GM19035 (cell line): ENCODE data around the gene CSRNP3.
"Not testable (repeated sequence)": the region's sequence is repeated elsewhere in the genome, so short reads cannot be mapped to it uniquely, and the experiment has no call there.

Experiments
- ATAC-seq: cut with Tn5 transposase; IDR thresholded peaks from one replicate; pipeline ENCODE4 v1.9.1; 2021; ENCODE audit not compliant: unreplicated experiment

Gene CSRNP3

DNA sequence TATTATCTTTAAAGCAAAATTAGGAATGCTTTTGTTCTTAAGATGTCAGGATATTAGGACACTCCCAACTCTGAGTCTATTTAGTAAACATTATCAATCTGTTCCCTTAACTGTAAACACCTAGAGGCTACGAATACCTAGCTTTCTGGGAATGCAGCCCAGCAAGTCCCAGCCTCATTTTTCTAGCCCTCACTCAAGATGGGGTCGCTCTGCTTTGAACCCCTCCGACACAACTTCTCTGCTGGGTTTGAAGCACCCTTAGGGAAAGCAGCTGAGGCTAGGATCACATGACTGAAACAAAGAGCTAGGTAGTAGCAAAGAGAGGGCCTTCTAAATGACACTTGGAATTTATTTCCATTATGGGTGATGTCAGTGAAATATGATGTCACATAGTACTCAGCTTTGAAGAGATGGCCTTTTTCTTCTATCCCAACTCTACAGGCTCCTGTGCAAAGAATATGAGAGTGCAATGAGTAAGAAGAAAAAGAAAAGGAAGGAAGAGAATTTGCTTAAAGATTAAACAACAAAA lies 114.7 kb downstream of the CSRNP3 start:
- ATAC-seq = no peak

DNA sequence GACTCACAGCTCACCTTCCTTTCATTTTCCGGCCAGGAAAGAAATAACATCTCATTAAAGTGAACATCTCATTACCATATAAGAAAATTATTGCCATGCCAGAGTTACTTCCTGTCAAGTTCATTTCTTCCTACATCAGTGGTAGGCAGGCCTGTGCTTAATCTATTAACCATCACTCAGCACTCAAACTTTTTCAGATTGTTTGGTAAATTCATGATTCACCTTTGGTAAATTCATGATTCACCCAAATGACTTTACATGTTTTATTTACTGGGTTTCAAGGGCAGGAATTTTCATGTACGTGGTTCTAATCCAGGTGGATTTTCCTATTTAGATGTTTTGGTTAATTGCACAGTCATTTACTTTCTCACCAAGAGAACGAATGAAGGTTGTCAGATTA lies 116.5 kb downstream of the CSRNP3 start:
- no peak for ATAC-seq

DNA sequence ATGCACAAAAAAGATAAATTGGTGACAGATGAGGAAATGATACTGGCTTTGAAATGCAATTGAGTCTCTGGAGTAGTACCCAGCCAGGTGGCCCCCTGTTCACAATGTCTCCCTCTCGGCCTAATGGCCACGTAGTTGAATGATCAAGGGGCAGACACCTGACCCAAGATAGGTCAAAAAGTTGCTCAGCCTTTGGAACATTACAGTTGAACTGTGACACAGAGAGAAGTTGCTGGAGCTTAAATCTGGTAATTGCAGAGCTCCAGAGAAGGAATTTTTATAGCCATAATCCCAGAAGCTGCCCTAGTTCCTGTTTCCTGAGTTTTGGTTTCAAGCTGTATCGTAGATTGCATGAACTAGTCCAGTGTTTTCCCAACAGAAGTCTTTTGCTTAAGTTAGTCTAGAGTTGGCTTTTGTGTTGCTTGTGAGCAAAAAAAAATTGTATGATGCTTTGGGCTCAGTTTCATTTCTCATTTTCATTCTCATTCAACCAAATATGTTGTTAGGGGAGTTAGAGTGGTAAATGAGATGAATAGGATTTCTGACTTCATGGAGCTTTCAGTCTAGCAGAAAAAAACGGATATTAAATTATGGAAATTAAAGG lies 117.9 kb downstream of the CSRNP3 start:
- peak; percentile 70 for ATAC-seq

DNA sequence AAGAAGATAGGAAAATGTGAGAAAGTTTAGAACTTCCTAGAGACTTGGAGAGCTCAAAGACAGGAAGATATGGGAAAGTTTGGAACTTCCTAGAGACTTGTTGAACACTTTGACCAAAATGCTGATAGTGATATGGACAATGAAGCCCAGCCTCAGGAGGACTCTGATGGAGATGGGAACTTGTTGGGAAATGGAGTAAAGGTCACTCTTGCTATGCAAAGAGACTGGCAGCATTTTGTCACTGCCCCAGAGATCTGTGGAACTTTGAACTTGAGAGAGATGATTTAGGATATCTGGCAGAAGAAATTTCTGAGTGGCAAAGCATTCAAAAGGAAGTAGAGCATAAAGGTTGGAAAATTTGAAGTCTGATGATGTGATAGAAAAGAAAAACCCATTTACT lies 121.5 kb downstream of the CSRNP3 start:
- ATAC-seq = not testable (repeated sequence)

DNA sequence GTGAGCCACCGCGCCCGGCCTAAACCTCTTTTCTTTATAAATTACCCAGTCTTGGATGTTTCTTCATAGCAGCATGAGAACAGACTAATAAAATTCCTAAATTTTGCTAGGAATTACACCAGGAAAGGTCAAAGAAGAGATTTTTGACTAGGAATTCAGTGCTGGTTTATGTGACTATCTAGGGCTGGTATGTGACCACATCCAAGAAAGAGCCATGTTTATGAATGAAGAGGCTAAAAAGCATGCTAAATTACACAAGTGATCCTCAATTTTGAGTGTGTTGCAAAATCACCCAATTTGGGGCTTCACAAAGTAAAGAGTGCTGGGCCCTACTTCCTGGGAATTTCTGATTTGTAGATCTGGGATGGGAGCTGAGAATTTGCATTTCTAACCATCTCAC lies 123.6 kb downstream of the CSRNP3 start:
- ATAC-seq = no peak

DNA sequence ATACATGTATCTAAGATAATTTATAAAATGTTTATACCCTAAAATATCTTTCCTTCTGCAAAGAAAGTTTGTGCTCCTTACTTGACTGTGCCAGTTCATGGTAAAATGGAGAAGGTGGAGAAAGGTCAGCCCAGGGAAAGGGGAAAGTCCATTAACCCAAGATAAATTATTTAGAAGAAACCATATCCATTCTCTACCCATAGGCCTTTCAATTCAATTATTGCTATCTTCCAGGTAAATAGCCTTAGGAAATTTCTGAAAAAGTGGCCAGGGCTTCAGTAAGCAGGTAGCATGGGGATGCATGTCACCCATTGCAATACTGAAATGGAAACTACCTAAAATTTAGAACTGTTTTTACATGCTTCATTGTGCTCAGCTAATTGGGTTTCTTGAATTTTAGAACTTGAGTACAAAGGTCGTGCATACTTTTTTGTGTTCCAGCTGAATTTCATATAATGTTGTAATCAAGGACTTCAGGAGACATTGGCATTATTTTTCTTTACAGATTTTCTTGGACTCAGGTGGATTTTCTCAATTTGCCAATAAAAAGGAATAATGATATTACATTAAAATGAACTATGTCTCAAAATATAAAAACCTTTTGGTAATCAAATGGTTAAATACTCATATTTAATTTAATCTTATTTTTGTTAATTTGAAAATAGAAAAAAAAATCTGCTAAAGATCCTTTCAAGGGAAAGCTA lies 124.9 kb downstream of the CSRNP3 start:
- no peak for ATAC-seq

DNA sequence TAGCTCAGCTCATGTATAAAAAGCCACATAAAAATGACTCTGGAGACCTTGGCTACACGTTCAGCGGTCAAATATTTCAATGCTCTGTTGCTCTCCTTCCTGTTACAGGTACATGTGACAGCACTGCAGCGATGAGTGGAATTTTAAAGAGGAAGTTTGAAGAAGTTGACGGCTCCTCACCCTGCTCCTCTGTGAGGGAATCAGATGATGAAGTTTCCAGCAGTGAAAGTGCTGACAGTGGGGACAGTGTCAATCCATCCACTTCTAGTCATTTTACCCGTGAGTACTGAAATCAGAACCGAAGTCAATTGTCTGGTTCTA lies 125.4 kb downstream of the CSRNP3 start:
- peak; percentile 64 for ATAC-seq

DNA sequence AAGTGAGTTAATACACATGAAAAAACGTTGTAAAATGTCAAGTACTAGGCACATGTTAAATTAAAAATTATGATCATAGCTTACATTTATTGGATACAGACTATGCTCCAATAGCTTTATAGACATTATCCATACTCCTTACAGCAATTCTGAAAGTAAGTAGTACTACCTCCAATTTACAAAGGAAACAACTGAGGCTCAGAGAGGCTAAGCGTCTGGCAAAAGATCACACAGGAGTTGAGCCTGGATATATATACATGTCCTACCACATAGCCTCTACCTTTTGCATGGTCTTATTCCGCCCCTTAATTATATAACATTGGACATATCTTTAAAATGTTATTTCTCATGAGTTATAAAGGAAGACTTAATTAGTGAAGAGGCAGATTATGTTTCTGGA lies 127.3 kb downstream of the CSRNP3 start:
- no peak for ATAC-seq

DNA sequence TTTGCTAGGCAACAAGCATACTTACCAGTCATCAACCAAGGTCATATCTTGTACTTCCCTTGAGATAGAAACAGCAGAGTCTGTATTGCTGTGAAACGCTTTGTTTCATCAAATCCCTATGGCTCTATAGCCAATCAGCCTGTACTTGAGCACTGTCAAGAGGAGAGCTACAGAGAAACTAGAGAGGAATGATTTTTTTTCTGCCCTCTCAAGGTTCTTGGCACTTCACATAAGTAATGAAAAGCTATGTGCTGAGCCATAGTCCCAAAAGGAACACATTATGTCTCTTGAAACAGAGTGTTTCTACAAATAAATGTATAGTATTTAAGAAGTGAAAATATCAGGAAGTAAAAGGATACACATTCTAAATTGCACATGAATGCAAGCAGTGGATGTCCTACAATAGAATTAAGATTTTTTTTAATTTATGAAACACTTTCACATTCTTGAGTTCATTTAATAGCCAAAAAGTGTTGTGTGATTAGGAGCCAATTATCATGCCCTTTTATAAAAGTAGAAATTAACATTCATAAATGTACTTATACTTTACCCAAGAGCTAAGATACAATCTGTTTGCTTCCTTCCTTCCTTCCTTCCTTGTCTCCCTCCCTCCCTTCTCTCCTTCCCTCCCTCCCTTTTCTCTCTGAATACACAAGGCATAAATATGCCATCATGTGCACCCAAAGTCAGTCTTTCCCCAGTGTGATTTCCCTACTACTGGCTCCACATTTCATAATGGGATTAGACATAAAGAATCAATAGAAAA lies 131.8 kb downstream of the CSRNP3 start:
- ATAC-seq = no peak

DNA sequence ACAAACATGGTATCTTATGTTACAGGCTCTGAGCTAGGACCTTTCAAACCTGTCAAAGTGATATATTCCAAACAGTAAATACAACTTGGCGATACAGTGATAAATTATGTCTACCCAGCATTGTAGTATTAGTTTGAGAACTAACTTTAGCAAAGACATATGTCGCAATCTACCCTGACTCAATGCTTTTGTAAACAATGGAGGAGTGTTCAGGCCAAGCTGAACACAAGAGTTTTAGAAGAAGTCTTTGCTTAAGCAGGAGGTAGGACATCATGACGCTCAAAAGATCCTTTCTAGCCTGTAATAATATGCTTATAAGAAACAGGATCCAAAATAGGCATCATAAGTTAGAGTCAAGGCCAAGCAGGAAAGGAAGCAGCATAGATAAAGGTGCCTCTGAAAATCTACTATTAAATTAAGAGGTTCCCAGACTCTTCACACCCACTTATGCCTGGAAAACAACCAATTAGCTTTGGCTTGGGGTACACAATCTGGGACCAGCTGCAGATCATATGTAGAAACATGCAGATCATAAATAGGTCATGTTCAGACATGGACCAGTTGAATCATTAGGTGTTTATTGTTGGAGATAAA lies 132.5 kb downstream of the CSRNP3 start:
- no peak for ATAC-seq

DNA sequence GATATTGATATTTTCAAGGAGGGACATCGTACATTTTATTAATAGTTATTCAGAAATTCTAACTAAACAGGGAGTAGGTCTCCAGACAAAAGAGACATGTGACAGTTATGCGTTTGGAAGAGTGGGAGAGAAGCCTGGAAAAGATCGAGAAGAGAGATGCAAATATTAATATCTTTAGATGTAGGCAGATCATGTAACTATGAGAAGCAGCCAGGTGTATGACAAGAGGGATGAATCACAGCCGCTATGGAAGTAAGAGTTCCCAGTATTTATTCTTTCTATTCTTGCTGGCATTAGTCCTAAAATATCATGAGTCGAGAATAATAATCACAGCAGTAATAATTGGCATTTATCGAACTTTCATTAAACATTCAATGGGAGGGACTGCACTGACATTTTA lies 140.2 kb downstream of the CSRNP3 start:
- ATAC-seq = no peak

DNA sequence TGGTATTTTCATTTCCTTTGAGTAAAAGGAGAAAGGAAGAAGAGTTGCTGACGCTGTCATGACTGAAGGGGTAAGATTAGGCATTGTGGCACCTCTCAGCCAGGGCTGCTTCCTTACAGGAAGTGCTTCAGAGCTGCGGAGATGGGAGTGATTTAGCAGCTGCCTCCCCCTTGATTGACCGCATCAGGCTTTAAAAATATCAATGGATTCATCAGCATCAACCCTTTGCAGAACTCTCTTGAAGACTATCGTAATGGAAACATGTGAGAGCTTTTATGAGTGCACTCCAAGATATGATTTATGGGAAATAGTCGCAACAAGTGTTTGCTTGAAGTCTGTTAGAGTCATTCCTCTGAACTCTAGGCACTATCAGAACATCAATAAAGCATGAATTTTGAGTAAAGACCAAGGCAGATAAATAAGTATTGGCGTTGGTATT lies 141.1 kb downstream of the CSRNP3 start:
- ATAC-seq = no peak

DNA sequence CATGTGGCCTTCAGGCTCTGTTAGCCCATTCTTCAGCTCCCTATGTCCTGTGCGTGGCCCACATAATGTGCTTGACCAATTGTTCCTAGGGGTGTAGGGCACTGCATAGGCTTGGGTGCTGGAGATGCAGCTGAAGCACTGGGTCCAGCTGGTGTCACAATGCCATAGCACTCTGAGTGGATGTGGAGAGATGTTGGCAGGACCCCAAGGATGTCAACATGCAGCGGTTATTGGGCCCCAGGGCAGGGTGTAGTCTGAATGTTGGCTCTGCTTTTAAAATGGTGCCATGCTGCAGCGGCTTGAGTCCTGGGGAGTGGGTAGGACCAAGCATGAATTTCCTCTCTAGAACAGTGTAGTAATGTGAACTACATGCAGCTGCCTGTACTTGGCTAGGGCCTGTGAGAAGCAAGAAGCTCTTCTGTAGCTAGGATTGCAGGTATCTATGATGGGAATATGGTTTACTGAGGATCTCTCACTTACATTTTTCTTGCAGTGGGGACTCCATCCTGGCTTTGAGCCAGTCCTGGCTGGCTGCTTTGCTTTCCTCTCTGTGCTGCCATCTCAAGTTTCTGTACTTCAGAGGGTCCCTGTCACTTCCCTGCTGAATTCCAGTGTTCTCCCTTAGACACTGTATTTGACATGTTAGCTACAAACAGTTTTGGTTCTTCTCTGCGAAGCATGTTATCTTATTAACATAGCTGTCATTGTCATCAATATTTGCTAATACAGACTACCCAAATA lies 148.4 kb downstream of the CSRNP3 start:
- no peak for ATAC-seq

DNA sequence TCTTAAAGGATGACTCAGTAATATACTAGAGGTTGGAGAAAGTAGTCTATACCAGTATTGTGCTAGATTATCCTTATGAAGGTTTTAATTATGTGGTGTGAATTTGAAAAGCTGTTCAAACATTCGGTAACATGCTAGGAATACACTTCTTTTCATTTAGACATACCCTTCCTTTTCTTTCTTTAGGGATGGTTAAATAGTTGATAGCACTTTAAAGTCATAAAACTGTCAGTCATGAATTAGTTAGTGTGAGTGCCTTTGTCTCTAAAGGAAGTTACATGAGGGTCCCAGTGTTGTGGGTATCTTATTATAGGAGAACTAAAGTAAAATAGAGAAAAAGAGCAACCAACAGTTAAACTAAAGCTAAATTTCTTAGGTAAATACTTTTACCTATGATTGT lies 149.3 kb downstream of the CSRNP3 start:
- ATAC-seq = no peak

DNA sequence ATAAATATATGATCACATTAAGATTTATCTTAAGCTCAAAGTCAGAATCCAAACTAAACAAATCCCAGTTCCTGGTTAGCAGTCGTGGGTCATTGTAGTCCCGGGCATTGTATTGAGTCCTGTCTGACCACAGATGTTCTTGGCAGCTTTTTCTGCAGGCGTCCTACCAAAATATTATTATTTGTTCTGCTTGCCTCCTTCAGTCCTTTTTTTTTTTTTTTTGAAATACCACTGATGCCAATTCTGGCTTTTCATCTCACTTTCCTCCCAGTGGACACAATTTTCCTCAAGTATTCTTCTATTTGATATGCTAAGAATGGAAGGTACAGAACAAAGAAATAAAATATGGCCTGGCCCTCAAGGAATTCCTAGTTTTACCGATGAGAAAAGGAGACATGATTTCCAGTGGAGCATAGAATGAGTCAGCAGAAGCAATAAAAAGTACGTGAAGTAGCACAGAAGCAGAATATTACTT lies 151.6 kb downstream of the CSRNP3 start:
- ATAC-seq = no peak

DNA sequence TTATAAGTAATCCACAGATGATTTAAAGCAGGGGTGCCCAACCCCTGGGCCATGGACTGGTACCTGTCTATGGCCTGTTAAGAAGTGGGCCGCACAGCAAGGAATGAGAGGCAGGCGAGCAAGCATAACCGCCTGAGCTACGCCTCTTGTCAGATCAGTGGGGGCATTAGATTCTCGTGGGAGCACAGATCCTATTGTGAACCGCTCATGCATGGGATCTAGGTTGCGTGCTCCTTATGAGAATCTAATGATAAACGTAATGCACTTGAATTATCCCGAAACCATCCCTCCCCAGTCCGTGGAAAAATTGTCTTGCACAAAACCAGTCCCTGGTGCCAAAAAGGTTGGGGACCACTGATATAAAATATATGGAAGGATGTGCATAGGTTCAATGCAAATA lies 153.7 kb downstream of the CSRNP3 start:
- no peak for ATAC-seq

DNA sequence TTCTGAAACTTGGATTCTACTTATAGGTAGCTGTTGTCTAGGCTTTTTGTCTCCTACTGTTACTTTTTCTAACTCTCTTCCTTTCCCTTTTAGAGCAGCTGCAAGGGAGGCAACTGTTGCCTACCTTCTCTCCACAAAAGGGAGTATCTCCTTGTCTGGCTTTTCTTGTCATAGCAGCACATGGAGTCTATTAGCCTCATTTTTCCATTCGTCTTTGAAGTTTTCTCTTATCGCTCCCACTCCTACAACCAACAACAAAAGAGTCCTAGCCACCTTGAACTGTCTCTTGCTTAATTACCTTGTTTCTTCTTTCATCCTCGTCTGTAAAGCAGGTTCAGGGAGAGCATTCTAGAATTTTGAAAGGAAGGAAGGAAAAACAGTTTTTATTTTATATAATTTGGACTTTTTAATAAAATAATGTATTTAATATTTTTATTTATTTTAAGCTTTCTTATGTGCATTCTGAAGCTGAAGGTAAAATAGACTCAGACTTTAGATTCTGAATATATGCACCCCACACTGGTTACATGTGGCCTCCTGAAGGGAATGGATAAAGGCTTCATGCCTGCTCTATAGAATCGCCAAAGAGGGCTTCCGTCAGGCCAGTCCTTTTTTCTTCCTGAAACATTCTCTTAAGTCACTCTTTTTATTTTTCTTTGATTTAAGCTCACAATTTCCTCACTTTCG lies 154.4 kb downstream of the CSRNP3 start:
- ATAC-seq = no peak

DNA sequence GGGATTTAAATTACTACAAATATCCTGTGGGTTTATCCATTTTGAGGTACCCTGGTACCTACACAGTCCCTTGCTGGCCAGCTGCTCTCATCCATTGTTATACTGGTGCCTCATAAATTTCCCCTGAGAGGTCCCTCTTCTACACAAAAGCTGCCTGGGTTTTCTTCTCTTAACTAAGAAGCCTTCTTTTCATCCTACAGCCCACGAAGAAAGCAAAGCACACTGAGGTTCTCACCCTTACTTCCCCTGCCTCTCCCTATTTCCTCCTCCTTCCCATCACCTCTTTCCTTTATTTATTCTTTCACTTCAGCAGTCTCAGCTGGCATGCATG lies 154.9 kb downstream of the CSRNP3 start:
- no peak for ATAC-seq

DNA sequence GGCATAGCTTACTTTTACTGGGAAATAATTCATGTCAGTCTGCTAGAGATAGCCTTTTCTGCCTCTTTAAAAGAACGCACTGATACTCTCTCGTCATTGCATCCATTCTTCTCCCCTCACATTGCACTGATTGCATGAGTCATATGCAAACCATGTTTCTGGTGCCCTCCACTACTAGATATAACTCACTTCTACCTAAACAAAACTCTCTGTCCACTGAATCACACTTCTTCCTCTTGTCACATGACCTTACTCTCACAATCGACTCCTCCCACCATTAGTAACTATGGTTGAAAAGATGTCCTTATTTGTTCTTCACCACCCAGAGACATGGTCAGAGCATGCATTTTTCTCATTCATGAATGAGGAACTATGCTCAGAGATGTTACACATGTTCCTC lies 158.0 kb downstream of the CSRNP3 start:
- no peak for ATAC-seq

DNA sequence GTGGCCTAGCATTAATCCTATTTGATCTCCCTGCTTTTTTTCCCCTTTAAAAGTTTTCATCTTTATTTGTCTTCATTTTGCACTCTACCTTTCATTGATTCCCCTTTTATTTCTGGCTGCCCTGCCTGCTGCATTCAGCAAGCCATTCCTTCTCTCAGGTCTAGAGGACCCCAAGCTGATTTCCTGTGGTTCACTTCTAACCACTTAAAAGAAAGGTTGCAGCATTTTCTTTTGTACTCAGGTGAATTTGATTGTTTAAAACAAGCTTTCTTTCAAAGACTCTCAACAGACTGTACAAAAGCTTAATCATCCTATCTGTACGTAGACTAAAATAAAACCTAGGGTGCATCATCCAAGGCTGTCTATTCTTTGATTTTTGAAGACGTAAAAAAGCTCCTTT lies 160.3 kb downstream of the CSRNP3 start:
- no peak for ATAC-seq
